ENCODE measurements around the gene CDK7.

CDK7 gene

DNA sequence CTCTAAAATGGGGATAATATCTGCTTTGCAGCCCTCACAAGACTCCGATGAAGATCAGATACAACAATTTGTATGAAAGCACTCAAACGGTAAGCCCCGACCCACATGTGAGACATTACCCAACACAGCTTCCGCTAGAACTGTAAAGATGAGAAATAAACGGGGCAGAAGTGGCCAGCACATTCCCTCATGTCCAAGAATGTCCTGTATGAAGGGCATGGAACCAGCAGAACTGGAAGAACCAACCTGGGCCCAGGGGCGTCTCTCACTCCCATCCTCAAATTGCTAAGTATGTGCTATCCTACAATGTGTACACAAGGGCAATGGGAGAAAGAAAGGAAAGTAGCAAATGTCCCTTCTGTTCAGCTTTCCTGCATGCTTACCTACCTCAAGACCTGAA lies 64.9 kb downstream of the CDK7 start:
- DNase-seq, result no peak

DNA sequence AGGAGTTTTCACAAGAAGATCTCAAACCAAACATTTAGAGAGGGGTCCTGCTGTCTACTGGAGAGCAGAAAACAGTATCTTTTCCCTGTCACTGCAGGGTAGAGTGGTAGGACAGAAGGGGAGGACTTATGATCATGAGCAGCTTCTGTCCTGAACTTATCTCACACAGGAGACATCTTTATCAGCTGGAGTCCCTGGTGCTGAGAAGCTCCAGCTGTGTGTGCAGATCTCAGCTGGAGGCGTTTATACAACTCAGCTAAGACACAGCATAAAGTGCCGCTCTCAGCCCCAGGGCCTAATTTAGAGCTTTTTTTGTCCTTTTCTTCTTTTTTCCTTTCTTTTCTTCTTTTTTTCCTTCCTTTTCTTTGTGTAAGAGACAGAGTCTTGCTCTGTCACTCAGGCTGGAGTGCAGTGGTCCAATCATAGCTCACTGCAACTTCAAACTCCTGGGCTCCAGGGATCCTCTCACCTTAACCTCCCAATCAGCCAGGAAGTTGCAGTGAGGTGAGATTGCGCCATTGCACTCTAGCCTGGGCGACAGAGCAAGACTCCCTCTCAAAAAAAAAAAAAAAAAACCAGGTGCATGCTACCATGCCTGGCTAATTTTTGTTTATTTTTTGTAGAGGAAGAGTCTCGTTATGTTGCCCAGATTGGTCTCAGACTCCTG lies 66.0 kb downstream of the CDK7 start:
- no peak for DNase-seq

DNA sequence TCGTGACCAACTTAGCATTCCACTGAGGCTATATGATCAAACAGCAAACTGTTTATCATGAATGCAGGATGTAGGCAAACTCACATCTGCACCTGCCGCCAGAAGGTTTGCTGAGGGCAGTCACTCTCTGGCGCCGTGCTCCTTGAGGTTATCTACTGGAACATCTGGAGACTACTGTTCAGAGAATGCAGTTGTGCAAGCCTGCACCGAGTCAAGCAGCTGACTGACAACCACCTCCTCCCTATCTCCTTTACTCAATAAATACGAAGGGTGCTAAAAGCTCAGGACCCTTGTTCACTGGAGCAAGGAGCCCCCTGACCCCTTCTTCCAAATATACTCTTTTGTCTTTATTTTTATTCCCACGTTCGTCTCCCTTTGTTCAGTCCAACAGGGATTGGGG lies 70.8 kb downstream of the CDK7 start:
- no peak for DNase-seq

DNA sequence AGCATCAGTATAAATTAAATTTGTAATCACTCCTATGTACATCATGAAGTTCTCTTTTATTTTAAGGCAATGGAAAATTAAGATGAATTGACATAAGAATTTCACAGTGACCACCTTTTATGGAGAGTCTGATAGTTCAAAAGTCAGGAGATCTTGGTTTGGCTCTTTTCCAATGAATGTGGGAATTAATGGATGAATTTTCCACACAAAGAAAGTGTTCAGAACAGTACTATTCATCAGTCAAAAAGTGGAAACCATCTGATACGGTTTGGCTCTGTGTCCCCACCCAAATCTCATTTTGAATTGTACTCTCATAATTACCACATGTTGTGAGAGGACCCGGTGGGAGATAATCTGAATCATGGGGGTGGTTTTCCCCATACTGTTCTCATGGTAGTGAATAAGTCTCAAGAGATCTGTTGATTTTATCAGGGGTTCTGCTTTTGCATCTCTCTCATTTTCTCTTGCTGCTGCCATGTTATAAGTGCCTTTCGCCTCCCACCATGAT lies 73.4 kb downstream of the CDK7 start:
- no peak for DNase-seq

DNA sequence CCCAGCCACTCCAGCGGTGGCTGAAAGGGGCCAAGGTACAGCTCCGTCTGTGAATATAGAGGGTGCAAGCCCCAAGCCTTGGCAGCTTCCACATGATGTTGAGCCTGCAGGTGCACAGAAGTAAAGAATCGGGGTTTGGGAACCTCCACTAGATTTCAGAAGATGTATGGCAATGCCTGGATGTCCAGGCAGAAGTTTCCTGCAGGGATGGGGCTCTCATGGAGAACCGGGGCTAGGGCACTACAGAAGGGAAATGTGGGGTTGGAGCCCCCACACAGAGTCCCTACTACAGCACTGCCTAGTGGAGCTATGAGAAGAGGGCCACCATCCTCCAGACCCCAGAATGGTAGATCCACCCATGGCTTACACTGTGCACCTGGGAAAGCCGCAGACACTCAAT lies 74.7 kb downstream of the CDK7 start:
- no peak for DNase-seq

DNA sequence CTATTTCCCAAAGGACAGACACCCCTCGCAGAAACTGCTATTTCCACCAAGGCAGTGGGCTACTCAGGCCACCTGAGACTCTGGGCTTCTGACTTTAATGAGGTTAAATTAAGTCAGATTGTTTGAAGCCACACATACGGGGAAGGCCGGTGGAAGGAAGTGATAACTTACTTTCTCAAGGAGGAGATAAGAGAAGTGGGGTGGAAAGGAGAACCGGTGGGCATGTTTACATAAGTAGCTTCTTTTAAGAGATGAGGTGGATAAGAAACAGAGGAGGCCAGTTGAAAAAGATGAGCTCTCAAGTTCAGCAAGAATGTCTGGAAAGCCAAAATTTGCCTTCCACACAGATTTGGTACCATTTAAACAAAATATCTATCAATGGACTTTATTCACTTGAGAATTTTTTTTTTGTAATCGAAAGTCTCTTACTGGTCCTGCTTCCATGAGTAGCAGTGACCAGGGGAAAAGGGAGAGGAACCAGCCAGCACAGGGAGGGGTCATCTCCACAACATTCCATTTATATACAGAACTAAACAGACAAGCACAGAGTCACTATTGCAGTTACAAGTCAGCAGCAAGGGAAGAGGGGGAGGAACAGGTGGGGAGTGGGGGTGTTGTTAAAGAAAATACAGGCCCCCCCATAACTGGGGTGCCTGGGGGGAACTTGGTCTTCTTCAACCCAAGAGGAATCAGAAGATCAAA lies 77.9 kb downstream of the CDK7 start:
- DNase-seq, result no peak

DNA sequence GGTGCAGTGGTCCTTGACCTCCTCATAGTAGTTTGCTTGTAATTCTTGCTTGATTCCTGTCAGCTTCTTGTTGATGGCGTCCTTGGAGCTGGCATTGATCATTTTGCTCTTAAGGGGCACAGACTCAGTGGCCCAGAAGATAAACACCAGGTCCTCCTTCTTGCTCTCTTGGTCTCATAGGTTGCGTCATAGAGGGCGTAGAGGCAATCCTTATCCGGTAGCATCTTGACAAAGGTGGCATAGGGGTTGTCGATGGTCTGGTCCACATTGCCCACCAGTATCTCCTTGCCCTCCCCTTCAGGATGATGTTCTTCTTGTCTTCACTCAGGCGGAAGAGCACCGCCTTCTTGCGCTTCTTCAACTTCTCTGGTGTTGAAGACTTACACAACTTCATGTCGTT lies 78.7 kb downstream of the CDK7 start:
- DNase-seq, result no peak

DNA sequence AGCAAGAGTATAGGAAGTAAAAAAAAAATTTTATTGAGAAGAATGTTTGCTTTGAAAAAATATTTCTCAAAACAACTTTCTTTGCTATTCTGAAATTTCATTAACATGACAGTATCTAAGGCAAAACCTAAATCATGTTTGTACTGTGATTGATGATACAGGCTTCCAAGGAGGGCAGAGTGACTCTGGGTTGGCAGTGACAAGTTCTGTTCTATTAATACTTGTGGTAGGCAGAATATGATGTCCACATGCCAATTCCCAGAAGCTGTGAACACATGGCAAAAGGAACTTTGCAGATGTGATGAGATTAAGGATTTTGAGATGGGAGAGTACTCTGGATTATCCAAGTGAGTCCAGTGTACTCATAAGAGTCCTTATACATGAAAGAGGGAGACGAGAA lies 81.3 kb downstream of the CDK7 start:
- no peak for DNase-seq

DNA sequence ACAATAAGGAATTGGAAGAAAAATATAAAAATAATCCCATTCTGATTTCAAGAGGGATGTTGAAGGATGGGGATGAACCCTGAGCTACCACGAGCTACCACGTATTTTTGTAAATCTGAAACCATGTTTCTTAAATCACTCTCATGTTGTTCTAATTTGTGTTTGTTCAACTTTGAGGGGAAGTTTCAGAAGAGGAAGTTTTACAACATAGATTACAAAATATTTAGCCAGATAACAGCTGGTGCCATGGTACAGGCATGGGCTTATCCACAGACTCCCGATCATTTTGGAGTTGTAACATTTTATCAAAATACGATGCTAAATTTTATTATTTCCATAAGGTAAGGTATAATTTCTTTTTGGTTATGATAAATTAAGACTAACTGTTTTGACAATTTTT lies 82.7 kb downstream of the CDK7 start:
- no peak for DNase-seq

DNA sequence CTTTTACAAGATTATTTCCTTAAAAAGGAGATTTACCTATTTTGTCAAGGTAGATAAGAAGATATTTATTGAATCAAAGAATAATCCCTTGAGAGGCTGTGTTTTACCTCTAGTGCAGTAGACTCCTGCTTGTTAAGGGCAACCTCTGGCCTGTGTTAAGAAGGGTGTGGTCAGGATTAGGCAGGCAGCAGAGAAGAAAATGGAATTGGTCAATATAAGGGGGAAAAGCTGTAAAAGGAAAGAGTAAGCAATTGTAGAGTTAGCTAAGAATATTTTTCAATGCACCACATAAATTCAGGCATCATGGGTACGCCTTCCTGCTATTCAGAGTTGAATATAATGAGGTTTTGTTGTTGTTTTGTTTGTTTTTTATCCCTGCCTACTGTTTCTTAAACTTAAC lies 91.7 kb downstream of the CDK7 start:
- DNase-seq, result no peak
